A549 (cell line): Measurements from ENCODE around the gene PDZD7. TPM values are rescaled to one million over a fixed set of nuclear protein-coding genes. Genes with fewer than 3 reads are reported as not detected.

ENCODE experiments used
- ATAC-seq, 2 experiments: fragments of 200-7000 bp in 1 of 2; fragments of >200 bp in 1 of 2; cut with Nextera tagmentation in 1 of 2; cut with Tn5 transposase in 1 of 2; 3 replicates each; pipeline versions ENCODE4 v1.8.0 to v1.9.1; 2018 to 2020; ENCODE audit warnings: mild to moderate bottlenecking in 1 of 2, moderate library complexity in 1 of 2
- CTCF ChIA-PET: fragments of 300-600 bp; sonication (Branson Sonifier 250); formaldehyde crosslinking; extraction: SDS; loops from one replicate; lab custom pipeline; 2021; ENCODE audit warnings: antibody characterized with exemption, inconsistent platforms; lab: Yijun Ruan, JAX
- POLR2A ChIA-PET: fragments of 350-600 bp; formaldehyde crosslinking; extraction: SDS; loops from one replicate; lab custom pipeline; 2021; ENCODE audit warnings: antibody characterized with exemption, inconsistent platforms; lab: Yijun Ruan, JAX
- DNase-seq, 2 experiments: peaks; one replicate each; pipeline versions ENCODE4 v3.0.0 to v3.0.0-alpha.2; 2011 to 2016; ENCODE audit warnings: low read depth in 1 of 2, low spot score in 1 of 2
- FAIRE-seq: peaks from 2 replicates; lab custom pipeline; 2011; peaks lifted over from hg19 to GRCh38; lab: Jason Lieb, UNC
- H3K27ac ChIP-seq, 2 experiments: fragments of >200 bp; sonication (Bioruptor Twin); formaldehyde crosslinking; 3 replicates each; pipeline ENCODE4 v1.5.1; 2016 to 2017
- H3K4me1 ChIP-seq: fragments of >200 bp; sonication (Bioruptor Twin); formaldehyde crosslinking; 3 replicates; pipeline ENCODE4 v1.6.1; 2016
- H3K4me2 ChIP-seq: fragments of >200 bp; sonication (Bioruptor Twin); formaldehyde crosslinking; 3 replicates; pipeline ENCODE4 v1.6.1; 2016
- H3K4me3 ChIP-seq: fragments of >200 bp; sonication (Bioruptor Twin); formaldehyde crosslinking; 3 replicates; pipeline ENCODE4 v1.5.1; 2016
- H3K9me3 ChIP-seq: fragments of >200 bp; sonication (Bioruptor Twin); formaldehyde crosslinking; 3 replicates; pipeline ENCODE4 v1.6.1; 2016
- EHMT2 ChIP-seq: fragments of 200-600 bp; sonication (generic); IDR thresholded peaks from 2 replicates; pipeline ENCODE4 v1.6.1; 2016; ENCODE audit warnings: antibody characterized with exemption, low read depth, mild to moderate bottlenecking, moderate library complexity
- ESRRA ChIP-seq: fragments of 150-350 bp; IDR thresholded peaks from 2 replicates; pipeline ENCODE4 v1.6.1; 2014; ENCODE audit warnings: mild to moderate bottlenecking, low read length, borderline replicate concordance
- HEYL ChIP-seq: fragments of 250-450 bp; sonication (Bioruptor Pico); IDR thresholded peaks from 2 replicates; pipeline ENCODE4 v1.8.0; 2021; ENCODE audit warnings: mild to moderate bottlenecking, moderate library complexity
- JUN ChIP-seq, 2 experiments: fragments of >200 bp; sonication (Bioruptor Twin); formaldehyde crosslinking; IDR thresholded peaks; 2 replicates in 1 of 2; 3 replicates in 1 of 2; pipeline ENCODE4 v1.6.1; 2016 to 2017
- JUNB ChIP-seq: fragments of >200 bp; sonication (Bioruptor Twin); formaldehyde crosslinking; IDR thresholded peaks from 2 replicates; pipeline ENCODE4 v1.6.1; 2016
- MAFK ChIP-seq: fragments of 450-650 bp; IDR thresholded peaks from 2 replicates; pipeline ENCODE4 v1.6.1; 2014; ENCODE audit not compliant: partially characterized antibody
- NFE2L2 ChIP-seq: fragments of 150-350 bp; conservative IDR thresholded peaks from 2 replicates; pipeline ENCODE4 v1.6.1; 2014; ENCODE audit warnings: low read length
- PBX3 ChIP-seq: IDR thresholded peaks from 2 replicates; pipeline ENCODE4 v1.6.1; 2012
- PHF8 ChIP-seq: fragments of 200-600 bp; sonication (generic); IDR thresholded peaks from 2 replicates; pipeline ENCODE4 v1.6.1; 2016; ENCODE audit warnings: low read depth, mild to moderate bottlenecking, antibody characterized with exemption, moderate library complexity, borderline replicate concordance
- POLR2AphosphoS2 ChIP-seq: conservative IDR thresholded peaks from 2 replicates; pipeline ENCODE4 v1.6.1; 2012; ENCODE audit warnings: low read length, improper control_type of control experiment, inconsistent platforms
- RARB ChIP-seq: fragments of 250-450 bp; sonication (Bioruptor Pico); IDR thresholded peaks from 2 replicates; pipeline ENCODE4 v1.8.0; 2021; ENCODE audit warnings: mild to moderate bottlenecking, moderate library complexity
- REST ChIP-seq: fragments of 200-600 bp; sonication (generic); IDR thresholded peaks from 2 replicates; pipeline ENCODE4 v1.6.1; 2016; ENCODE audit warnings: antibody characterized with exemption, mild to moderate bottlenecking, moderate library complexity
- RFX5 ChIP-seq: fragments of 450-650 bp; IDR thresholded peaks from 2 replicates; pipeline ENCODE4 v1.7.1; 2014; ENCODE audit warnings: antibody characterized with exemption, mild to moderate bottlenecking, moderate library complexity
- SMC3 ChIP-seq: fragments of >200 bp; sonication (Bioruptor Twin); formaldehyde crosslinking; IDR thresholded peaks from 3 replicates; pipeline ENCODE4 v1.6.1; 2018; ENCODE audit warnings: inconsistent platforms
- SREBF2 ChIP-seq: fragments of 450-650 bp; IDR thresholded peaks from 2 replicates; pipeline ENCODE4 v1.6.1; 2014; ENCODE audit warnings: mild to moderate bottlenecking, moderate library complexity
- polyA plus RNA-seq, 4 experiments: library from polyadenylated mRNA; depleted of rRNA in 3 of 4; stranded (reverse); fragments of >200 nt; fragmentation: RNase III in 1 of 4; extraction: RNeasy Plus Mini Kit Qiagen cat#74134 plus additional on column Dnase treatment in 1 of 4; gene quantifications; 2 replicates in 3 of 4; 3 replicates in 1 of 4; pipeline ENCODE4 v1.2.3, GENCODE V29; 2011 to 2017
- small RNA-seq, 6 experiments: library from RNA; depleted of rRNA; stranded (forward); fragments of <200 nt; gene quantifications; one replicate each; pipeline ENCODE3, GENCODE V24; 2012

PDZD7 gene
- polyA plus RNA-seq, 2 of the 4 experiments (the other 2 are of a cell fraction): 0.21 to 0.56 TPM

- H3K4me1 ChIP-seq: no peaks in the 10 kb centered on the region
- POLR2A ChIA-PET: no interaction called here
- no peak overlapping the region for H3K4me2 ChIP-seq
- H3K4me3 ChIP-seq: no peak overlapping the region
- CTCF ChIA-PET: no interaction called here
- DNase-seq (no peak), FAIRE-seq (no peak), ATAC-seq (no peak)
- no peak for TF ChIP-seq PBX3
- TF ChIP-seq EHMT2: no peak
- no peak for TF ChIP-seq POLR2AphosphoS2
- no peak for TF ChIP-seq REST
- no peak for TF ChIP-seq PHF8
- TF ChIP-seq RFX5: no peak
- no peak for TF ChIP-seq JUNB
- TF ChIP-seq SMC3: no peak
- TF ChIP-seq NFE2L2: no peak
- no peak for TF ChIP-seq ESRRA
- no peak for TF ChIP-seq HEYL (CRISPR knock-in tag)
- TF ChIP-seq RARB (CRISPR knock-in tag): no peak
- TF ChIP-seq MAFK: no peak
- TF ChIP-seq JUN (IDR thresholded peaks at IDR 0.05): no peak
- TF ChIP-seq SREBF2: no peak
- no peaks in the 10 kb centered on the region for H3K9me3 ChIP-seq
- H3K27ac ChIP-seq: no peak overlapping the region
Observed at GRCh38 chr10:100960251-100960650, 70.7 kb downstream of the PDZD7 start.

Small RNA genes lying within 50 kb of the gene (small RNA-seq; reads per million reads assigned to genes)
- 0 to 0.97 (median 0) reads per million in 6 experiments for gene MIR608

Other genes starting within 250 kb of the PDZD7 start
- 12.4 and 16.6 TPM in 2 replicates for gene SLF2, start 118.2 kb downstream of the PDZD7 start, polyA plus RNA-seq (2011; rRNA removed)
- 12.3 to 13.6 TPM (median 13.0 TPM) in 3 replicates for gene SLF2, start 118.2 kb downstream of the PDZD7 start, polyA plus RNA-seq (2017; fragmentation: RNase III; extraction: RNeasy Plus Mini Kit Qiagen cat#74134 plus additional on column Dnase treatment)
- gene SEMA4G, start 61.6 kb downstream of the PDZD7 start, polyA plus RNA-seq (2011; rRNA removed): 17.4 and 31.1 TPM in 2 replicates
- gene SEMA4G, start 61.6 kb downstream of the PDZD7 start, polyA plus RNA-seq (2017; fragmentation: RNase III; extraction: RNeasy Plus Mini Kit Qiagen cat#74134 plus additional on column Dnase treatment): 10.2 to 13.5 TPM (median 13.3 TPM) in 3 replicates
- 76.3 and 77.4 TPM in 2 replicates for gene MRPL43, start 43.6 kb downstream of the PDZD7 start, polyA plus RNA-seq (2011; rRNA removed)
- gene MRPL43, start 43.6 kb downstream of the PDZD7 start, polyA plus RNA-seq (2017; fragmentation: RNase III; extraction: RNeasy Plus Mini Kit Qiagen cat#74134 plus additional on column Dnase treatment): 82.2 to 86.7 TPM (median 83.4 TPM) in 3 replicates
- 21.1 and 26.7 TPM in 2 replicates for gene TWNK, start 43.6 kb downstream of the PDZD7 start, polyA plus RNA-seq (2011; rRNA removed)
- 34.7 to 36.0 TPM (median 35.9 TPM) in 3 replicates for gene TWNK, start 43.6 kb downstream of the PDZD7 start, polyA plus RNA-seq (2017; fragmentation: RNase III; extraction: RNeasy Plus Mini Kit Qiagen cat#74134 plus additional on column Dnase treatment)
- 13.8 and 15.7 TPM in 2 replicates for gene LZTS2, start 31.3 kb downstream of the PDZD7 start, polyA plus RNA-seq (2011; rRNA removed)
- 23.8 to 35.5 TPM (median 34.0 TPM) in 3 replicates for gene LZTS2, start 31.3 kb downstream of the PDZD7 start, polyA plus RNA-seq (2017; fragmentation: RNase III; extraction: RNeasy Plus Mini Kit Qiagen cat#74134 plus additional on column Dnase treatment)
- gene SFXN3, start 105 bp upstream of the PDZD7 start, polyA plus RNA-seq (2011; rRNA removed): 33.7 and 42.1 TPM in 2 replicates
- gene SFXN3, start 105 bp upstream of the PDZD7 start, polyA plus RNA-seq (2017; fragmentation: RNase III; extraction: RNeasy Plus Mini Kit Qiagen cat#74134 plus additional on column Dnase treatment): 26.3 to 27.6 TPM (median 26.4 TPM) in 3 replicates
- 4.5 and 5.1 TPM in 2 replicates for gene KAZALD1, start 30.9 kb upstream of the PDZD7 start, polyA plus RNA-seq (2011; rRNA removed)
- gene KAZALD1, start 30.9 kb upstream of the PDZD7 start, polyA plus RNA-seq (2017; fragmentation: RNase III; extraction: RNeasy Plus Mini Kit Qiagen cat#74134 plus additional on column Dnase treatment): 2.5 to 4.3 TPM (median 2.9 TPM) in 3 replicates
- 0.06 and 0.09 TPM in 2 replicates for gene TLX1, start 100.2 kb upstream of the PDZD7 start, polyA plus RNA-seq (2011; rRNA removed)
- gene TLX1, start 100.2 kb upstream of the PDZD7 start, polyA plus RNA-seq (2017; fragmentation: RNase III; extraction: RNeasy Plus Mini Kit Qiagen cat#74134 plus additional on column Dnase treatment): not detected in 3 replicates
- not detected in 2 replicates for gene LBX1, start 198.3 kb upstream of the PDZD7 start, polyA plus RNA-seq (2011; rRNA removed)
- gene LBX1, start 198.3 kb upstream of the PDZD7 start, polyA plus RNA-seq (2017; fragmentation: RNase III; extraction: RNeasy Plus Mini Kit Qiagen cat#74134 plus additional on column Dnase treatment): not detected in 3 replicates